B cell (primary cell): ENCODE measurements around the gene AEBP1. TPM values are rescaled to one million over a fixed set of nuclear protein-coding genes. Genes with fewer than 3 reads are reported as not detected.
A peak's percentile ranks its signal among the peaks of the same experiment; 100 is the strongest.

Experiments used
- ATAC-seq: fragments of 200-7000 bp; cut with Tn5 transposase; one replicate; pipeline ENCODE4 v1.10.0; 2021; ENCODE audit warnings: low read depth, mild to moderate bottlenecking, moderate number of reproducible peaks, moderate library complexity
- CTCF ChIA-PET: fragments of 350-600 bp; sonication (Branson Sonifier 250); formaldehyde crosslinking; loops from one replicate; lab custom pipeline; 2021; ENCODE audit warnings: antibody characterized with exemption, inconsistent platforms; lab: Charles Lee
- POLR2A ChIA-PET: fragments of 350-600 bp; sonication (Branson Sonifier 250); formaldehyde crosslinking; loops from one replicate; lab custom pipeline; 2021; ENCODE audit warnings: antibody characterized with exemption; lab: Charles Lee
- DNase-seq: peaks from one replicate; pipeline ENCODE4 v3.0.0; 2013
- H2AFZ ChIP-seq: 2 replicates; pipeline ENCODE4 v1.6.1; 2012; ENCODE audit warnings: mild to moderate bottlenecking, low read depth, low read length; ENCODE audit not compliant: insufficient read depth, poor library complexity, severe bottlenecking
- H3K27ac ChIP-seq, 2 donors: 1 replicate in 1 of 2; 2 replicates in 1 of 2; pipeline ENCODE4 v1.5.1; 2012 to 2013; ENCODE audit warnings: low read length in 2 of 2, mild to moderate bottlenecking in 2 of 2, moderate library complexity in 1 of 2
- H3K27me3 ChIP-seq, 4 experiments: fragments of 200-600 bp in 1 of 4; sonication (generic) in 1 of 4; replicated peaks in 1 of 4; 1 replicate in 2 of 4; 2 replicates in 2 of 4; pipeline versions ENCODE4 v1.6.1 to v1.7.0; 2013 to 2016; ENCODE audit warnings: low read length in 3 of 4, mild to moderate bottlenecking in 2 of 4, mixed read lengths in 1 of 4, moderate library complexity in 1 of 4; ENCODE audit not compliant: insufficient read depth in 4 of 4, control insufficient read depth in 3 of 4; ENCODE audit errors: control extremely low read depth in 1 of 4
- H3K36me3 ChIP-seq, 2 experiments: replicated peaks in 1 of 2; 1 replicate in 1 of 2; 2 replicates in 1 of 2; pipeline versions ENCODE4 v1.6.1 to v1.7.1; 2013; ENCODE audit warnings: low read length in 1 of 2; ENCODE audit not compliant: insufficient read depth in 2 of 2, control insufficient read depth in 1 of 2; ENCODE audit errors: control extremely low read depth in 1 of 2, extremely low read depth in 1 of 2
- H3K4me1 ChIP-seq, 2 donors: fragments of 200-600 bp in 1 of 2; sonication (generic) in 1 of 2; 1 replicate in 1 of 2; 2 replicates in 1 of 2; pipeline versions ENCODE4 v1.5.1 to v1.6.1; 2013 to 2017; ENCODE audit warnings: low read length in 2 of 2; ENCODE audit not compliant: control insufficient read depth in 2 of 2, insufficient read depth in 2 of 2
- H3K4me2 ChIP-seq: replicated peaks from 2 replicates; pipeline ENCODE3; 2012; ENCODE audit warnings: mild to moderate bottlenecking, low read depth, low read length; ENCODE audit not compliant: poor library complexity, severe bottlenecking
- H3K4me3 ChIP-seq, 5 experiments: fragments of 200-600 bp in 1 of 5; sonication (generic) in 1 of 5; 1 replicate in 3 of 5; 2 replicates in 2 of 5; pipeline versions ENCODE4 v1.5.1 to v1.7.0; 2011 to 2016; ENCODE audit warnings: low read length in 4 of 5, mild to moderate bottlenecking in 4 of 5, low read depth in 2 of 5, control low read depth in 1 of 5, moderate library complexity in 1 of 5; ENCODE audit not compliant: insufficient read depth in 1 of 5; ENCODE audit errors: control extremely low read depth in 1 of 5, extremely low read depth in 1 of 5
- H3K79me2 ChIP-seq: fragments of 200-600 bp; sonication (generic); one replicate; pipeline ENCODE4 v1.6.0; 2016; ENCODE audit warnings: low read length; ENCODE audit not compliant: control insufficient read depth, insufficient read depth
- H3K9ac ChIP-seq: fragments of 200-600 bp; sonication (generic); 2 replicates; pipeline ENCODE4 v1.6.1; 2017; ENCODE audit warnings: mild to moderate bottlenecking, low read length, moderate library complexity
- H3K9me3 ChIP-seq, 3 donors: one replicate each; pipeline versions ENCODE4 v1.6.1 to v1.7.1; 2013; ENCODE audit warnings: low read length in 2 of 3; ENCODE audit not compliant: control insufficient read depth in 2 of 3, insufficient read depth in 1 of 3; ENCODE audit errors: control extremely low read depth in 1 of 3
- H4K20me1 ChIP-seq: 2 replicates; pipeline ENCODE4 v1.6.0; 2012; ENCODE audit warnings: mild to moderate bottlenecking, low read length; ENCODE audit not compliant: insufficient read depth, control insufficient read depth, poor library complexity, severe bottlenecking
- H3K27ac Mint-ChIP-seq: one replicate; pipeline ENCODE4 v1.8.0; 2021; ENCODE audit warnings: mixed read lengths
- H3K27me3 Mint-ChIP-seq: one replicate; pipeline ENCODE4 v1.8.0; 2021; ENCODE audit warnings: mixed read lengths
- H3K4me1 Mint-ChIP-seq: one replicate; pipeline ENCODE4 v1.8.0; 2021; ENCODE audit warnings: mixed read lengths
- H3K4me3 Mint-ChIP-seq: one replicate; pipeline ENCODE4 v1.8.0; 2021; ENCODE audit warnings: mixed read lengths
- H3K9me3 Mint-ChIP-seq: one replicate; pipeline ENCODE4 v1.8.0; 2022; ENCODE audit warnings: mixed read lengths; ENCODE audit not compliant: insufficient read depth
- EZH2 ChIP-seq: IDR thresholded peaks from 2 replicates; pipeline ENCODE4 v1.6.1; 2012; ENCODE audit warnings: borderline replicate concordance, low read depth, mild to moderate bottlenecking, moderate library complexity, low read length; ENCODE audit not compliant: insufficient read depth, poor library complexity, severe bottlenecking
- WGBS: methylation state at CpG from one replicate; pipeline ENCODE4 v1.1.5; 2013; ENCODE audit warnings: missing lambda C conversion rate; ENCODE audit not compliant: insufficient coverage; 5-methylcytosine and 5-hydroxymethylcytosine counted together
- intact Hi-C: fragments of 100-400 bp; cut with micrococcal nuclease; formaldehyde crosslinking; loops from one replicate; pipeline ENCODE4 v1.10.0; 2022
- polyA plus RNA-seq: library from polyadenylated mRNA; depleted of rRNA; stranded (reverse); fragments of >200 nt; gene quantifications from 2 replicates; pipeline ENCODE4 v1.2.3, GENCODE V29; 2012
- total RNA-seq, 2 donors: library from RNA; stranded (reverse); fragments of 120-200 nt in 1 of 2; gene quantifications; 1 replicate in 1 of 2; 2 replicates in 1 of 2; pipeline versions ENCODE4 v1.2.3 to v1.2.4, GENCODE V29; 2013 to 2022
- TF ChIP-seq, protein P1 (sequence below): fragments of 200-600 bp; IDR thresholded peaks from one replicate; pipeline ENCODE4 v1.8.0; 2022; ENCODE audit warnings: antibody characterized with exemption, mild to moderate bottlenecking

AEBP1 gene
- total and polyA plus RNA-seq, 2 donors (not counting 1 experiment from before 2014, with no cell fraction given) = 20.2 to 36.7 TPM

DNA sequence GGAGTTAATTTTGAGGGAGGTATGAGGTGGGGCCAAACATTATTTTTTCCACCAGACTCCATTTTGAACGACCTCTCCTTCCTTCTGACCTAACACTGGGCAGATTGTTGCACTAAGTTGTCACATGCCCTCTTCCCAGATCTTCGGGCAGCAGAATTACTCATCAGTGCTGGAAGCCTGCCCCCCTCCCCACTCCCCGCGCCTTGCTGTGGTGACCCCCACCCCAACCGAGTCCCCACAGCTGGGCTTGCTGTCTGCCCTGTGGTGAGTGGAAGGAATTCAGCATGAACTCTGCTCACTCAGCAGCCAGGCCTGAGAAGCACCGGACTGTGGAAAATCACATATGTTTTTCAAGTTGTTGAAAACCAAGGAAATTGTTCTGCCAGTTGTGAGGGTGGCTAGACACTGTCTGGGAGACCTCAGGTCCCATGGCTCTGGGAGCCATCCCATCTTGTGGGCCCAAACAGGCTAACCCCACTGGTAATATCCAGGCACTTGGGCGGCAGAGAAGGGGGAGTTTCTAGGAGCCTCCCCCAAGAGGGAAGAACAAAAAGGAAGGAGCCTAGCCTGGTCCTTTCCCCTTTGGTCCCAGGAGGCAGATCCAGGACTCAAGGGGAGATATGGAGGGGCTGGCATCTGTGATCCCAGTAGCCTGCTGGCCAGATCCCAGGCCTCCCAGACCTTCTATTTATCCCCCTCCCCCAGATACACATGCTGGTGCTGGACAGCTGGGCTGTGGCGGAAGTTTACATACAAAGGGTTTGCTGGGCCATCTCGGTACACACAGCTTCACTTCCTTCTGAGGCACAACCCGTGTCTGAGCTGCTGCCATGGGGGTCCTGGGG lies 3.5 kb upstream of the AEBP1 start:
- H3K4me3 ChIP-seq = no peak overlapping the region
- intact Hi-C loops = no loop called here
- Mint-ChIP-seq H3K27ac (peak overlapping the region; percentile 92), H3K4me1 (peaks cover 79% of the 10 kb centered on the region), H3K4me3 (peak overlapping the region; percentile 54), H3K9me3 (no peaks in the 10 kb centered on the region), H3K27me3 (no peaks in the 10 kb centered on the region)
- peaks cover 8% of the 10 kb centered on the region for H3K79me2 ChIP-seq
- no peaks in the 10 kb centered on the region for H3K36me3 ChIP-seq
- ATAC-seq (no peak), DNase-seq (no peak)
- H3K9me3 ChIP-seq = peaks cover 0 to 3% (median 0%) of the 10 kb centered on the region in 3 donors
- 18% methylated on average over 7 of the region's 10 CpGs for WGBS
- no peak overlapping the region for H3K9ac ChIP-seq
- ChIA-PET CTCF (interaction anchor here (0.7 kb wide), 1 partner anchor 14 kb away, joined by 4 read pairs; no protein-coding TSS in a partner anchor), POLR2A (no interaction called here)
- no peaks in the 10 kb centered on the region for H4K20me1 ChIP-seq
- peaks cover 0 to 11% (median 2%) of the 10 kb centered on the region in 4 experiments for H3K27me3 ChIP-seq
- peak overlapping the region; percentile 58 to 66 for H3K27ac ChIP-seq
- peak overlapping the region; percentile 52 for H3K4me2 ChIP-seq
- TF ChIP-seq, protein P1, sequence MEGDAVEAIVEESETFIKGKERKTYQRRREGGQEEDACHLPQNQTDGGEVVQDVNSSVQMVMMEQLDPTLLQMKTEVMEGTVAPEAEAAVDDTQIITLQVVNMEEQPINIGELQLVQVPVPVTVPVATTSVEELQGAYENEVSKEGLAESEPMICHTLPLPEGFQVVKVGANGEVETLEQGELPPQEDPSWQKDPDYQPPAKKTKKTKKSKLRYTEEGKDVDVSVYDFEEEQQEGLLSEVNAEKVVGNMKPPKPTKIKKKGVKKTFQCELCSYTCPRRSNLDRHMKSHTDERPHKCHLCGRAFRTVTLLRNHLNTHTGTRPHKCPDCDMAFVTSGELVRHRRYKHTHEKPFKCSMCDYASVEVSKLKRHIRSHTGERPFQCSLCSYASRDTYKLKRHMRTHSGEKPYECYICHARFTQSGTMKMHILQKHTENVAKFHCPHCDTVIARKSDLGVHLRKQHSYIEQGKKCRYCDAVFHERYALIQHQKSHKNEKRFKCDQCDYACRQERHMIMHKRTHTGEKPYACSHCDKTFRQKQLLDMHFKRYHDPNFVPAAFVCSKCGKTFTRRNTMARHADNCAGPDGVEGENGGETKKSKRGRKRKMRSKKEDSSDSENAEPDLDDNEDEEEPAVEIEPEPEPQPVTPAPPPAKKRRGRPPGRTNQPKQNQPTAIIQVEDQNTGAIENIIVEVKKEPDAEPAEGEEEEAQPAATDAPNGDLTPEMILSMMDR = no peak
- peaks cover 57 to 88% of the 10 kb centered on the region in 2 donors for H3K4me1 ChIP-seq
- H2AFZ ChIP-seq = peak overlapping the region; percentile 63

DNA sequence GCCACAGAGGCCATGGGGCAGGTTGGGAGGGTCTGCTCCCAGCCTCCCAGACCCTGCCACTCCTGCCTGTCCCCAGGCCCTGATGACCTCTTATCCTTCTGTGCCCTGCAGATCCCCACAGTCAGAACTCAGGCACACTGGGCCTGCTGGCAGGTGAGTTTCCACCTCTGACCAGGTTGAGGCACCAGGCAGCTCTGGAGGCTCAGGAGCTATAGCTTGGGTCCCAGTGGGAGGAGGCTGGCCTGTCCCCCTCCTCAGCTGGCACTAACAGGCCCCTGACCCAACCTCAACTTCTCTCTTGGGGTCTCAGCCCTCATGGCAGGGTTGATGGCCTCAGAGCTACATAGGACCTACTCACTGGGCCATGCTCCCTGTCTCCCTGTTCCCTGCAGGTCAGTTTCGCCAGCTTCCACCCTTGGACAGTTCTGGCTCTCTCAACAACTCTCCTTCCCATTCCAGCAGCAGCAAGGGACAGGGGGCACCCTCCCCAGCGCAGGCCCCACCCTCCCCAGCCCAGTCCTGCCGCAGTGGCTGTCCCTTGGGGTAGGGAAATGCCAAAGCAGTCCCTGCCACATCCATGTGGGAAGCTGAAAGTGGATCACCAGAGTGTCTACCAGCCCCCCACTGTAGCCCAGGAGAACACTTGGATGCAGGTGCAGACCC lies 2.7 kb upstream of the AEBP1 start:
- CTCF ChIA-PET = interaction anchor here (0.6 to 1.6 kb wide), 3 partner anchors 15 to 306 kb away, joined by 3 to 5 read pairs (median 4); no protein-coding TSS in a partner anchor
- no peak overlapping the region for H3K4me3 ChIP-seq
- WGBS = 80% methylated on average over 2 of the region's 3 CpGs
- intact Hi-C loops = no loop called here
- peak overlapping the region; percentile 52 for H3K4me2 ChIP-seq
- H3K79me2 ChIP-seq = peaks cover 9% of the 10 kb centered on the region
- H4K20me1 ChIP-seq = no peaks in the 10 kb centered on the region
- H2AFZ ChIP-seq = peak overlapping the region; percentile 63
- H3K4me1 ChIP-seq = peaks cover 57 to 88% of the 10 kb centered on the region in 2 donors
- H3K27me3 ChIP-seq = peaks cover 0 to 11% (median 2%) of the 10 kb centered on the region in 4 experiments
- H3K9ac ChIP-seq = no peak overlapping the region
- peaks cover 0 to 3% (median 0%) of the 10 kb centered on the region in 3 donors for H3K9me3 ChIP-seq
- POLR2A ChIA-PET = interaction anchor here (0.7 kb wide), 1 partner anchor 20 kb away, joined by 5 read pairs; no protein-coding TSS in a partner anchor
- H3K4me1 Mint-ChIP-seq = peaks cover 76% of the 10 kb centered on the region
- H3K9me3 Mint-ChIP-seq = no peaks in the 10 kb centered on the region
- ATAC-seq = no peak
- no peak for DNase-seq
- H3K4me3 Mint-ChIP-seq = peak overlapping the region; percentile 54
- H3K27ac ChIP-seq = peak overlapping the region; percentile 58 to 66
- H3K36me3 ChIP-seq = no peaks in the 10 kb centered on the region
- H3K27ac Mint-ChIP-seq = peak overlapping the region; percentile 92
- H3K27me3 Mint-ChIP-seq = no peaks in the 10 kb centered on the region
- TF ChIP-seq EZH2 = no peak
- TF ChIP-seq, protein P1 = no peak
